Measurements from ENCODE around the gene RAMP1.
"Not testable (repeated sequence)": the region's sequence is repeated elsewhere in the genome, so short reads cannot be mapped to it uniquely, and the experiment has no call there.

RAMP1 gene

GRCh38 chr2:237921967-237922492 is 62.6 kb downstream of the RAMP1 start:
- no peak for FAIRE-seq

- no peak for FAIRE-seq
Measured at GRCh38 chr2:237922641-237923361, 63.4 kb downstream of the RAMP1 start.

- no peak for FAIRE-seq
Measured at GRCh38 chr2:237923481-237924163, 64.2 kb downstream of the RAMP1 start.

- FAIRE-seq = no peak
Measured at GRCh38 chr2:237924164-237924534, 64.7 kb downstream of the RAMP1 start.

- FAIRE-seq = no peak
Measured at GRCh38 chr2:237927135-237927534, 67.7 kb downstream of the RAMP1 start.

- FAIRE-seq = no peak
Measured at GRCh38 chr2:237927986-237928385, 68.6 kb downstream of the RAMP1 start.

GRCh38 chr2:237929979-237930378 is 70.6 kb downstream of the RAMP1 start:
- no peak for FAIRE-seq

- FAIRE-seq = no peak
Measured at GRCh38 chr2:237931205-237931721, 71.8 kb downstream of the RAMP1 start.

- no peak for FAIRE-seq
Measured at GRCh38 chr2:237932731-237933131, 73.3 kb downstream of the RAMP1 start.

- no peak for FAIRE-seq
Measured at GRCh38 chr2:237934186-237934585, 74.8 kb downstream of the RAMP1 start.

- no peak for FAIRE-seq
Measured at GRCh38 chr2:237935740-237936452, 76.5 kb downstream of the RAMP1 start.

- FAIRE-seq = peak; percentile 33
Measured at GRCh38 chr2:237939251-237939650, 79.8 kb downstream of the RAMP1 start.

- FAIRE-seq = no peak
Measured at GRCh38 chr2:237940828-237941227, 81.4 kb downstream of the RAMP1 start.

- no peak for FAIRE-seq
Measured at GRCh38 chr2:237941239-237941638, 81.8 kb downstream of the RAMP1 start.

- FAIRE-seq = no peak
Measured at GRCh38 chr2:237942513-237942899, 83.1 kb downstream of the RAMP1 start.

- no peak for FAIRE-seq
Measured at GRCh38 chr2:237943395-237944094, 84.1 kb downstream of the RAMP1 start.

- no peak for FAIRE-seq
Measured at GRCh38 chr2:237944302-237944701, 84.9 kb downstream of the RAMP1 start.

- FAIRE-seq = no peak
Measured at GRCh38 chr2:237946423-237946822, 87.0 kb downstream of the RAMP1 start.

GRCh38 chr2:237951354-237951753 is 91.9 kb downstream of the RAMP1 start:
- FAIRE-seq = not testable (repeated sequence)

GRCh38 chr2:237951878-237952277 is 92.5 kb downstream of the RAMP1 start:
- FAIRE-seq = no peak

GRCh38 chr2:237952851-237953250 is 93.4 kb downstream of the RAMP1 start:
- FAIRE-seq = no peak

GRCh38 chr2:237955640-237956401 is 96.4 kb downstream of the RAMP1 start:
- no peak for FAIRE-seq

Data from islet of Langerhans (tissue), 1 donor.